HG02885 (cell line): Measurements from ENCODE around the gene NTRK2.

ENCODE experiments used
- ATAC-seq: cut with Tn5 transposase; IDR thresholded peaks from one replicate; pipeline ENCODE4 v1.9.1; 2021; ENCODE audit warnings: mild to moderate bottlenecking; ENCODE audit not compliant: unreplicated experiment, poor library complexity

NTRK2 gene

GRCh38 chr9:84921175-84921574 is 251.6 kb downstream of the NTRK2 start:
- ATAC-seq: no peak

GRCh38 chr9:84922051-84922450 is 252.5 kb downstream of the NTRK2 start:
- no peak for ATAC-seq

- ATAC-seq: no peak
These were observed 254.7 kb downstream of the NTRK2 start for GRCh38 chr9:84924266-84924665.

GRCh38 chr9:84925225-84925872 is 255.8 kb downstream of the NTRK2 start:
- ATAC-seq: no peak

GRCh38 chr9:84926793-84927192 is 257.3 kb downstream of the NTRK2 start:
- ATAC-seq: no peak

- ATAC-seq: no peak
These were observed 258.9 kb downstream of the NTRK2 start for GRCh38 chr9:84928419-84928818.

- no peak for ATAC-seq
These were observed 259.5 kb downstream of the NTRK2 start for GRCh38 chr9:84929068-84929467.

GRCh38 chr9:84932915-84933527 is 263.5 kb downstream of the NTRK2 start:
- no peak for ATAC-seq

- ATAC-seq: no peak
These were observed 266.1 kb downstream of the NTRK2 start for GRCh38 chr9:84935528-84936117.

GRCh38 chr9:84937180-84937579 is 267.7 kb downstream of the NTRK2 start:
- ATAC-seq: no peak

- no peak for ATAC-seq
These were observed 268.1 kb downstream of the NTRK2 start for GRCh38 chr9:84937581-84937980.

GRCh38 chr9:84939774-84940173 is 270.2 kb downstream of the NTRK2 start:
- no peak for ATAC-seq

GRCh38 chr9:84940294-84940693 is 270.8 kb downstream of the NTRK2 start:
- ATAC-seq: no peak

GRCh38 chr9:84941792-84942191 is 272.3 kb downstream of the NTRK2 start:
- ATAC-seq: no peak

GRCh38 chr9:84943482-84944050 is 274.0 kb downstream of the NTRK2 start:
- ATAC-seq: no peak

GRCh38 chr9:84945878-84946538 is 276.5 kb downstream of the NTRK2 start:
- no peak for ATAC-seq

- no peak for ATAC-seq
These were observed 278.0 kb downstream of the NTRK2 start for GRCh38 chr9:84947412-84947972.

- no peak for ATAC-seq
These were observed 279.7 kb downstream of the NTRK2 start for GRCh38 chr9:84949258-84949657.

- no peak for ATAC-seq
These were observed 280.4 kb downstream of the NTRK2 start for GRCh38 chr9:84949971-84950370.

GRCh38 chr9:84950879-84951811 is 281.6 kb downstream of the NTRK2 start:
- no peak for ATAC-seq
